Body of pancreas (tissue), 4 donors: ENCODE measurements around the gene BRIP1.

ENCODE experiments used
- CTCF ChIP-seq, 7 experiments: fragments of 450-650 bp in 4 of 7; fragments of 200-600 bp in 3 of 7; sonication (generic) in 3 of 7; IDR thresholded peaks; one replicate each; pipeline ENCODE4 v1.5.1; 2016 to 2019; ENCODE audit warnings: antibody characterized with exemption in 7 of 7
- POLR2A ChIP-seq, 3 donors: fragments of 450-650 bp; IDR thresholded peaks; one replicate each; pipeline ENCODE4 v1.6.1; 2016; ENCODE audit warnings: antibody characterized with exemption in 3 of 3, mild to moderate bottlenecking in 2 of 3

- TF ChIP-seq CTCF (IDR thresholded peaks at IDR 0.05) = no peak
- TF ChIP-seq POLR2A (IDR thresholded peaks at IDR 0.05) = no peak
Measured at GRCh38 chr17:61821655-61822054, 41.7 kb downstream of the BRIP1 start.
